ENCODE data around the gene HNRNPL.

DNA sequence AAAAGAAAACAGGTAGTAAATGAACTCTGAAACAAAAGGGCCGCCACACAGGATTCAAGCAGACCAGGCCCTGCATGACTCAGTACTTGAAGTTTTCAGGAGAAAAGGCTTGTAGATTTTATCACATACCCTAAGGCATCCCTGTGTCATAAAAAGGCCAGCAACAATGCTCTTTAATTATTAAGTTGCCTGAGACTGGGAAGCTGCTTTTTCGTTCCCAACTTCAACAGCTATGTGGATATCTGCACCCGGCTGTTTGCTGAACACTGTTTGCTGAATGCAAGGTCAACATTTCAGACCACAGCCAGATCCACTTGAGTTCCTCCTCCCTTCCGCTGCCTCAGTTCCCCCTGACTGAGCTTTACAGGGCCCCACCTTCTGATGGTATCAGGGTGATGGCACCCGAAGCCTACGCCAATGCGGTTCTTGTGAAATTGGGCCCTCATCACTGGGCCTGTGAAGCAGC is 12.1 kb downstream of the HNRNPL start:
- TF ChIP-seq GATA3 (IDR thresholded peaks at IDR 0.05; ENCODE audit: low read depth, low read length) (no peak), GATA2 (IDR thresholded peaks at IDR 0.05; ENCODE audit: low read depth, low read length) (no peak)
